IPS-18c (cell line): ENCODE measurements around the gene PDLIM5.
"Not testable (repeated sequence)": the region's sequence is repeated elsewhere in the genome, so short reads cannot be mapped to it uniquely, and the experiment has no call there.

Source experiments
- H3K4me3 ChIP-seq: 2 replicates; pipeline ENCODE4 v1.7.0; 2013; ENCODE audit warnings: low read depth, mild to moderate bottlenecking, low read length, moderate library complexity; ENCODE audit not compliant: insufficient read depth
- H3K9me3 ChIP-seq: one replicate; pipeline ENCODE4 v1.6.1; 2013; ENCODE audit warnings: mild to moderate bottlenecking, low read length, moderate library complexity; ENCODE audit not compliant: control insufficient read depth, insufficient read depth

PDLIM5 gene

GRCh38 chr4:94556047-94556446 lies 104.3 kb downstream of the PDLIM5 start:
- H3K9me3 ChIP-seq = not testable (repeated sequence)

DNA sequence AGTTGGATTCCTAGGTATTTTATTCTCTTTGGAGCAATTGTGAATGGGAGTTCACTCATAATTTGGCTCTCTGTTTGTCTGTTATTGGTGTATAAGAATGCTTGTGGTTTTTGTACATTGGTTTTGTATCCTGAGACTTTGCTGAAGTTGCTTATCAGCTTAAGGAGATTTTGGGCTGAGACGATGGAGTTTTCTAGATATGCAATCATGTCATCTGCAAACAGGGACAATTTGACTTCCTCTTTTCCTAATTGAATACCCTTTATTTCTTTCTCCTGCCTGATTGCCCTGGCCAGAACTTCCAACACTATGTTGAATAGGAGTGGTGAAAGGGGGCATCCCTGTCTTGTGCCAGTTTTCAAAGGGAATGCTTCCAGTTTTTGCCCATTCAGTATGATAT lies 105.9 kb downstream of the PDLIM5 start:
- not testable (repeated sequence) for H3K4me3 ChIP-seq, H3K9me3 ChIP-seq

More at GRCh38 chr4:94556047-94556446, 104.3 kb downstream of the PDLIM5 start:
- H3K4me3 ChIP-seq = not testable (repeated sequence)

DNA sequence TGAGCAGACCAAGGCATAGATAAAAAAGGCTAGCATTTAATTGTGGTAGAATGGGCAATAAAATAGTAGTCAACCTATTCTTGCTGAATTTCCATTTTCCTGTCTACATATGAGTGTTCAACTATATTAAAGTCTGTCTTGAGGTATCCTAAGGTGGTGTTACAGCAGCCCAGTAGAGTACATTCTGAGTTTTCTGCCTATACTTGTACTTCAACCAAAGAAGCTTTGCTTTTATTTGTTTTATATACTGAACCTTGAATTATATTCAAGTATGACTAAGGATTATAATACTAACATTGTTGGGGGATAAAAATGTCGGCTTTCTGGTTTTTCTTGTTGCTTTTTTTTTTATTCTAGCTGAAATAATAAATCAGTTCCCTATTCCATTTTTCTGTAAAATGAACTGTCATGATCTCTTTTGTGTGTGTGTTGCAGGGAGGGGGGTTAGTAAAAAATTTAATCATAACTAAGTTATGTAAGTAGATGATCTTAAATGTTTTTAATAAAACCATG lies 106.7 kb downstream of the PDLIM5 start:
- H3K9me3 ChIP-seq = no peaks in the 10 kb centered on the region
- no peak overlapping the region for H3K4me3 ChIP-seq

- Histone ChIP-seq H3K4me3 (no peak overlapping the region), H3K9me3 (no peaks in the 10 kb centered on the region)
These were observed 107.6 kb downstream of the PDLIM5 start for GRCh38 chr4:94559351-94559806.

GRCh38 chr4:94561249-94562024 lies 109.7 kb downstream of the PDLIM5 start:
- Histone ChIP-seq H3K9me3 (no peaks in the 10 kb centered on the region), H3K4me3 (no peak overlapping the region)

GRCh38 chr4:94562285-94562684 lies 110.5 kb downstream of the PDLIM5 start:
- no peak overlapping the region for H3K4me3 ChIP-seq
- H3K9me3 ChIP-seq = no peaks in the 10 kb centered on the region

DNA sequence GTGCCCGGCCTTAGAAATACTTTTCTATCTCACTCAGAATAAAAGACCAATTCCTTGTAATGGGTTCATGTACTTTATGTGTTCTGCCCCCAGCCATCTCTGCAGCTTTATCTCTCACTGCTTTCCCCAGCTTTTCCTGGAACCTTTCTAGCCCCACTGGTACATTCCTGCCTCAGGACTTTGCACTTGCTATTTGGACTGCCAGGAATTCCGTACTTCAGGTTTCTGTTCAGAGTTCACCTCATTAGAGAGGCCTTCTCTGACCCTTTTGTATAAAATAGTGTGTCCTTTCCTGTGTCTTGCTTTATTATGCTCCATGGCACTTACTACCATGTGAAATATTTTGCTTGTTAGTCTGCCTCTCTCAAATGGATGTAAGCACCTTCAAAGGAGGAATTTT lies 112.5 kb downstream of the PDLIM5 start:
- Histone ChIP-seq H3K9me3 (no peaks in the 10 kb centered on the region), H3K4me3 (no peak overlapping the region)

DNA sequence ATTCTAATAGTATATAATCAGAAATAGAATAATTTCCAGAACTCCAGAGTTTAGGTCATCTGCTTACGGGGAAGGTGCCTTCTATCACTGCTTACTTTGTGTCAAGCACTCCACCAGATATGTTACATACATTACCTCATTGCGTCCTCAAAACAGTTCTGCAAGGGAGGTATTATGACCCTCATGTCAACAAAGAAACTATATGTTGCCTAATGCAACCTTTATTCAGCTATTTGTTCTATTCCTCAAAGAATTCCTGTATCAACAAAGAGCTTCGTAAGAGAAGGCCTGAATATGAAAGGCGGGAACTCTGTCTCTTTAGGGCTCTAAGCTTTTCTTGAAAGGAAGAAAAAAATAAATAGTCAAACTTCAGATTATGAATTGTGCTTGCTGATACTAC lies 114.7 kb downstream of the PDLIM5 start:
- Histone ChIP-seq H3K9me3 (no peaks in the 10 kb centered on the region), H3K4me3 (no peak overlapping the region)

DNA sequence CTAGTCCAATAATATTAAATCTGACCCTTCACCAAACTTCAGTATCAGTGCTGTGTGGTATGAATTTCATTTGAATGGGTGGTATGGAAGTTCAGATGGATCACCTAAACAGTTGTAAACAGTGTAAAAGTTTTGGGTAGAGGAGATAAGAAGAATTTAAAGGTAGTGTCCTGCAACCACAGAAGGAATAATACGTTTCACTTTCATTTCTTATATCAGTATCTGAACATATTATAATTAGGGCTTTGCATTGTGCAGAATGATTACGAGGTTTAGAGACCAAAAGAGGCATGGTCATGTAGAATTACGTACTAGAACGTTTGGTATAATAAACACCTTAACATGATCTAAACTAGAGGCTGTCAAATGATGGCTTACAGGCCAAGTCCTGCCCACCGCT lies 116.1 kb downstream of the PDLIM5 start:
- Histone ChIP-seq H3K9me3 (no peaks in the 10 kb centered on the region), H3K4me3 (no peak overlapping the region)

DNA sequence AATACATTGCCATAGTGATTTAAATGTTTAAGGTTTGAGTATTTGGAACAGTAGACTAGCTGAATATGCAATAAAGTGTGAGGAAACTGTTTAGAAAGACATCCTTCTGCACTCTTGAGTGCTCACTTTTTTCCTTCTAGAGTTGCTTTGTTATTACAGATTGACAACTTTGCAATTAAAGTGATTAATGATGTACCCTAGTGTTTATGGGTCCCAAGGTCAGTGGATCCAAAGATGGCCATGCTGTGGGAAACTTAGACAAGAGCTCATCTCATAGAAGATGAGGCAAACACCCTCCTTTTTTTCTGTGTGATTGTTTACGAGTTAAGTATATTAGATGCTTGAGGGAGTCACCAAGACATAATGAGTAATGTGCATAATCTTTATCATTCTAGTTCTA lies 118.8 kb downstream of the PDLIM5 start:
- Histone ChIP-seq H3K4me3 (no peak overlapping the region), H3K9me3 (no peaks in the 10 kb centered on the region)

- Histone ChIP-seq H3K9me3 (no peaks in the 10 kb centered on the region), H3K4me3 (no peak overlapping the region)
These were observed 119.6 kb downstream of the PDLIM5 start for GRCh38 chr4:94571298-94571697.

DNA sequence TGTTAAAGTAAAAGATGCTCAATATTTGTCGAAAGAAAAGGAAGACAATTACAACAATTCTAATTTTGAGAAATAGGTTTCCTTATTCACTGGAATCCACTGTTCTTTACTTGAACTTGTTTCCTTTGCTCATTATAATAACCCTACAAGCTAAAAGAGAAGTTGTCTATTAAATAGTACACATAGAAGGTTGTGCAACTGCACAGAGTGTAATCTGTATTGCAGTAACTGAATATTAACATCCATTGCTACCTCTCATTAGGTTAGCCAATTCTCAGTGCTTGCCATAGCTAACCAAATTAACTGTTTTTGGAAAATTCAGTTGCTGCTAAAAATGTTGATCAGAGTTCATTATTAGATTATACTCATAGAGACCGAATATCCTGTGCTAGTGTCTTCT lies 120.0 kb downstream of the PDLIM5 start:
- no peak overlapping the region for H3K4me3 ChIP-seq
- no peaks in the 10 kb centered on the region for H3K9me3 ChIP-seq

- no peak overlapping the region for H3K4me3 ChIP-seq
- no peaks in the 10 kb centered on the region for H3K9me3 ChIP-seq
These were observed 122.3 kb downstream of the PDLIM5 start for GRCh38 chr4:94574050-94574449.

- Histone ChIP-seq H3K4me3 (no peak overlapping the region), H3K9me3 (no peaks in the 10 kb centered on the region)
These were observed 122.9 kb downstream of the PDLIM5 start for GRCh38 chr4:94574616-94575015.

- Histone ChIP-seq H3K4me3 (no peak overlapping the region), H3K9me3 (no peaks in the 10 kb centered on the region)
These were observed 123.9 kb downstream of the PDLIM5 start for GRCh38 chr4:94575652-94576051.

DNA sequence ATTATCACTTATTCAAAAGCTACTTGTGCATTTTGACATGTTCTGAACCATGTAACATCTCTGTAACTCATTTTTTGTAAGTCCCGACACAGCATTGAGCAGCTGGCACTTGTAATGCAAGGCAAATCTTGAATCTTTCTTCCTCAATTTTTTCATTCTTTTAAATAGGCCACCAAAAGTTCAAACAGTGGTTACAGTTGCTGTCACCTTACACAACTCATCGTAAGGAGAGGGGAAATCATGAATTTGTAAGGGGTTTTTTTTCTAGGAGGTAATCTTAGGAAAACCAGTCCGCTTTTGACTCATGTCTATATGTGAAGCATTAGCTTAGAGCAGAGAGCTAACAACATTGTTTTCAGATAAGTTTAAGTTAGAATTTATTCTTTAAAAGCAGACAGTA lies 124.5 kb downstream of the PDLIM5 start:
- Histone ChIP-seq H3K4me3 (no peak overlapping the region), H3K9me3 (no peaks in the 10 kb centered on the region)

GRCh38 chr4:94577136-94577535 lies 125.4 kb downstream of the PDLIM5 start:
- no peaks in the 10 kb centered on the region for H3K9me3 ChIP-seq
- H3K4me3 ChIP-seq = no peak overlapping the region

- Histone ChIP-seq H3K9me3 (no peaks in the 10 kb centered on the region), H3K4me3 (no peak overlapping the region)
These were observed 126.5 kb downstream of the PDLIM5 start for GRCh38 chr4:94578195-94578594.

DNA sequence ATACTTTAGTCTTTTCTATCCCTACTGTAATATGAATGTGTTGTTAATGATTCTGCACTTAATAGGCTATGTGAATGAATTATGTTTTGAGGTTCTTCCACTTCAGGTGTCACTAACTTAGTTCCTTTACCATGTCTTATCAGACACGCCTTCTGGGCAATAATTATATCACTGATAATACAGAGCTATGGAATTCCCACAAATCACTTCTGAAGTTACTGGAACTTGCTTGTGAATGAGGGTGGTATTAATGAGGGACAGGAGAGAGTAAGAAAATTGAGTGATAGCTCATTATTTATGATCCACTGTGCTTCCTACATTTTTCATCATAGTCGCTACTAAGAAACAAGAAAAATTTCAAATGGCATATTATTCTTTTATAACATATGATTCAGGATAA lies 130.0 kb downstream of the PDLIM5 start:
- Histone ChIP-seq H3K4me3 (no peak overlapping the region), H3K9me3 (no peaks in the 10 kb centered on the region)
